ENCODE data around the gene ATP6V0E1.

DNA sequence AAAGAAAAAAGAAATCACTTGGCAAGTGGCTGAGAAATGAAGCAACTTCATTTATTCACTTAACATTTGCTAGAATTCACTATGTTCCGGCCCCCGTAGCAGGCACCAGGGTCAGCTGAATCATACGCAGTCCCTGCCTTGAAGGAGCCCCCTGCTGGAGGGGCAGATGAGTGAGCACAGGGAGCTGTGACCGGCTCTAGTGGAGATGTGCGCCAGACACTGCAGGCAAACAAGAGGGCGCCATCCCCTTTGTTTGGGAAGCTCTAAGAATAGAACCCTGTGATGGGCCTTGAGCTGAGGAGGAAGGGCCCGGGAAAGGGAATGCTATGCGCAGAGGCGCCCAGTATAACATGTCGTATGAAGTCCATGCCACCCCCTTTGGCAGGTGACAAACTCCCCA lies 44.5 kb upstream of the ATP6V0E1 start:
- TF ChIP-seq CTCF (IDR thresholded peaks at IDR 0.05) (peak in 1 of 6 experiments; percentile 13), POLR2A (IDR thresholded peaks at IDR 0.05) (no peak)

Data from Peyer's patch (tissue), 4 donors.